ENCODE results near the gene NMU. TPM values are rescaled to one million over a fixed set of nuclear protein-coding genes. Genes with fewer than 3 reads are reported as not detected.

NMU gene
- total and polyA plus RNA-seq, 9 of the 15 experiments (the other 6 are each of a cell fraction or from before 2014, with no cell fraction given), result 73.8 to 846 (median 599) TPM

DNA sequence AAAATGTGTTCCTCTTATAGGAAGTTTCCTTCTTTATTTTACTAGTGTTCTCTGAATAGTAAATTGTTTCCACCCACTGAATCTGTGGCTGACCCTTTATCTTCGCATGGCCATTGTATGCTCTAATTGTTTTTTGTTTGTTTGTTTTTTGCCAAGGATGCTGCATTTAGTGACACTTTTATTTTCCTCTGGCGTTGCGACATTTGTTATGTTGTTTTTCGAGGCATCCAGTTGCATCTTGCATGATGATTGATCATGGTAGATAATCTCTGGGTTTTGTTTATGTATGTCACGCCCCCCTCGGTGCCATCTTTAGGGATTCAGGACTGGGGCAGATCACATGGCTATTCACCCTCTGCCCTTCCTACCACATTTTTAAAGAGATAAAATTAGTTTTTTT, 2.2 kb downstream of the NMU start (continued):
- TF ChIP-seq, protein P1, sequence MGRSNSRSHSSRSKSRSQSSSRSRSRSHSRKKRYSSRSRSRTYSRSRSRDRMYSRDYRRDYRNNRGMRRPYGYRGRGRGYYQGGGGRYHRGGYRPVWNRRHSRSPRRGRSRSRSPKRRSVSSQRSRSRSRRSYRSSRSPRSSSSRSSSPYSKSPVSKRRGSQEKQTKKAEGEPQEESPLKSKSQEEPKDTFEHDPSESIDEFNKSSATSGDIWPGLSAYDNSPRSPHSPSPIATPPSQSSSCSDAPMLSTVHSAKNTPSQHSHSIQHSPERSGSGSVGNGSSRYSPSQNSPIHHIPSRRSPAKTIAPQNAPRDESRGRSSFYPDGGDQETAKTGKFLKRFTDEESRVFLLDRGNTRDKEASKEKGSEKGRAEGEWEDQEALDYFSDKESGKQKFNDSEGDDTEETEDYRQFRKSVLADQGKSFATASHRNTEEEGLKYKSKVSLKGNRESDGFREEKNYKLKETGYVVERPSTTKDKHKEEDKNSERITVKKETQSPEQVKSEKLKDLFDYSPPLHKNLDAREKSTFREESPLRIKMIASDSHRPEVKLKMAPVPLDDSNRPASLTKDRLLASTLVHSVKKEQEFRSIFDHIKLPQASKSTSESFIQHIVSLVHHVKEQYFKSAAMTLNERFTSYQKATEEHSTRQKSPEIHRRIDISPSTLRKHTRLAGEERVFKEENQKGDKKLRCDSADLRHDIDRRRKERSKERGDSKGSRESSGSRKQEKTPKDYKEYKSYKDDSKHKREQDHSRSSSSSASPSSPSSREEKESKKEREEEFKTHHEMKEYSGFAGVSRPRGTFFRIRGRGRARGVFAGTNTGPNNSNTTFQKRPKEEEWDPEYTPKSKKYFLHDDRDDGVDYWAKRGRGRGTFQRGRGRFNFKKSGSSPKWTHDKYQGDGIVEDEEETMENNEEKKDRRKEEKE (IDR thresholded peaks at IDR 0.05; ENCODE audit: borderline replicate concordance in 1 of 2, control insufficient read depth in 1 of 2, low read depth in 2 of 2, low read length in 1 of 2), result no peak
- TF ChIP-seq PURB (CRISPR knock-in tag; IDR thresholded peaks at IDR 0.05; ENCODE audit: low read depth), result no peak
- no peak for TF ChIP-seq ZNF445 (CRISPR knock-in tag; IDR thresholded peaks at IDR 0.05; ENCODE audit: low read depth)
- TF ChIP-seq FOXK1 (CRISPR knock-in tag; IDR thresholded peaks at IDR 0.05; ENCODE audit: borderline replicate concordance), result no peak
- TF ChIP-seq, protein P2, sequence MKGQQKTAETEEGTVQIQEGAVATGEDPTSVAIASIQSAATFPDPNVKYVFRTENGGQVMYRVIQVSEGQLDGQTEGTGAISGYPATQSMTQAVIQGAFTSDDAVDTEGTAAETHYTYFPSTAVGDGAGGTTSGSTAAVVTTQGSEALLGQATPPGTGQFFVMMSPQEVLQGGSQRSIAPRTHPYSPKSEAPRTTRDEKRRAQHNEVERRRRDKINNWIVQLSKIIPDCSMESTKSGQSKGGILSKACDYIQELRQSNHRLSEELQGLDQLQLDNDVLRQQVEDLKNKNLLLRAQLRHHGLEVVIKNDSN (CRISPR knock-in tag; IDR thresholded peaks at IDR 0.05), result no peak
- TF ChIP-seq NR4A1 (CRISPR knock-in tag; IDR thresholded peaks at IDR 0.05), result no peak
- no peak for TF ChIP-seq NR4A1 (tag; IDR thresholded peaks at IDR 0.05)
- TF ChIP-seq FOXJ2 (tag; IDR thresholded peaks at IDR 0.05), result no peak
- 0 out of 2 replicates have a peak, but pooled peaks have one; percentile 20 for TF ChIP-seq CTBP1 (IDR thresholded peaks at IDR 0.05; ENCODE audit: borderline replicate concordance)
- TF ChIP-seq NFYB (IDR thresholded peaks at IDR 0.05; ENCODE audit: extremely low read depth, insufficient read length), result no peak
- peak; percentile 38; the same call in 1 of the 2 replicates for TF ChIP-seq HDAC2 (IDR thresholded peaks at IDR 0.05)
- no peak for TF ChIP-seq KLF10 (CRISPR knock-in tag; IDR thresholded peaks at IDR 0.05)
- TF ChIP-seq, protein P3, sequence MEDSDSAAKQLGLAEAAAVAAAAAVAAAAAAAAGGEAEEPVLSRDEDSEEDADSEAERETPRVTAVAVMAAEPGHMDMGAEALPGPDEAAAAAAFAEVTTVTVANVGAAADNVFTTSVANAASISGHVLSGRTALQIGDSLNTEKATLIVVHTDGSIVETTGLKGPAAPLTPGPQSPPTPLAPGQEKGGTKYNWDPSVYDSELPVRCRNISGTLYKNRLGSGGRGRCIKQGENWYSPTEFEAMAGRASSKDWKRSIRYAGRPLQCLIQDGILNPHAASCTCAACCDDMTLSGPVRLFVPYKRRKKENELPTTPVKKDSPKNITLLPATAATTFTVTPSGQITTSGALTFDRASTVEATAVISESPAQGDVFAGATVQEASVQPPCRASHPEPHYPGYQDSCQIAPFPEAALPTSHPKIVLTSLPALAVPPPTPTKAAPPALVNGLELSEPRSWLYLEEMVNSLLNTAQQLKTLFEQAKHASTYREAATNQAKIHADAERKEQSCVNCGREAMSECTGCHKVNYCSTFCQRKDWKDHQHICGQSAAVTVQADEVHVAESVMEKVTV (CRISPR knock-in tag; IDR thresholded peaks at IDR 0.05), result no peak
- TF ChIP-seq TAF7 (tag; IDR thresholded peaks at IDR 0.05), result no peak
- 0 out of 2 replicates have a peak, but pooled peaks have one; percentile 16 for TF ChIP-seq THRAP3 (IDR thresholded peaks at IDR 0.05; ENCODE audit: borderline replicate concordance)
- TF ChIP-seq, protein P4, sequence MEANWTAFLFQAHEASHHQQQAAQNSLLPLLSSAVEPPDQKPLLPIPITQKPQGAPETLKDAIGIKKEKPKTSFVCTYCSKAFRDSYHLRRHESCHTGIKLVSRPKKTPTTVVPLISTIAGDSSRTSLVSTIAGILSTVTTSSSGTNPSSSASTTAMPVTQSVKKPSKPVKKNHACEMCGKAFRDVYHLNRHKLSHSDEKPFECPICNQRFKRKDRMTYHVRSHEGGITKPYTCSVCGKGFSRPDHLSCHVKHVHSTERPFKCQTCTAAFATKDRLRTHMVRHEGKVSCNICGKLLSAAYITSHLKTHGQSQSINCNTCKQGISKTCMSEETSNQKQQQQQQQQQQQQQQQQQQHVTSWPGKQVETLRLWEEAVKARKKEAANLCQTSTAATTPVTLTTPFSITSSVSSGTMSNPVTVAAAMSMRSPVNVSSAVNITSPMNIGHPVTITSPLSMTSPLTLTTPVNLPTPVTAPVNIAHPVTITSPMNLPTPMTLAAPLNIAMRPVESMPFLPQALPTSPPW (CRISPR knock-in tag; IDR thresholded peaks at IDR 0.05), result no peak
- TF ChIP-seq MTA1 (IDR thresholded peaks at IDR 0.05; ENCODE audit: borderline replicate concordance), result 0 out of 2 replicates have a peak, but pooled peaks have one; percentile 42
- peak; percentile 40 for TF ChIP-seq BRD9 (IDR thresholded peaks at IDR 0.05; ENCODE audit: low read depth, partially characterized antibody)
- no peak for TF ChIP-seq BRD4 (IDR thresholded peaks at IDR 0.05)
- no peak for TF ChIP-seq SAP30 (IDR thresholded peaks at IDR 0.05; ENCODE audit: borderline replicate concordance, insufficient read depth, low read depth, low read length, poor library complexity, severe bottlenecking)
- TF ChIP-seq FOXP1 (CRISPR knock-in tag; IDR thresholded peaks at IDR 0.05), result no peak
- 0 out of 2 replicates have a peak, but pooled peaks have one; percentile 30 for TF ChIP-seq OTX1 (CRISPR knock-in tag; IDR thresholded peaks at IDR 0.05)
- TF ChIP-seq CBX2 (IDR thresholded peaks at IDR 0.05; ENCODE audit: insufficient read depth, low read length, poor library complexity, severe bottlenecking), result no peak

Measured in K562 (cell line).